GM12801 (cell line): ENCODE results near the gene CSDE1.

ENCODE experiments used
- TF ChIP-seq, protein P1 (sequence below): IDR thresholded peaks from one replicate; pipeline ENCODE4 v1.5.1; 2011; ENCODE audit warnings: control low read depth; ENCODE audit not compliant: insufficient read length; ENCODE audit errors: extremely low read depth

Gene CSDE1

DNA sequence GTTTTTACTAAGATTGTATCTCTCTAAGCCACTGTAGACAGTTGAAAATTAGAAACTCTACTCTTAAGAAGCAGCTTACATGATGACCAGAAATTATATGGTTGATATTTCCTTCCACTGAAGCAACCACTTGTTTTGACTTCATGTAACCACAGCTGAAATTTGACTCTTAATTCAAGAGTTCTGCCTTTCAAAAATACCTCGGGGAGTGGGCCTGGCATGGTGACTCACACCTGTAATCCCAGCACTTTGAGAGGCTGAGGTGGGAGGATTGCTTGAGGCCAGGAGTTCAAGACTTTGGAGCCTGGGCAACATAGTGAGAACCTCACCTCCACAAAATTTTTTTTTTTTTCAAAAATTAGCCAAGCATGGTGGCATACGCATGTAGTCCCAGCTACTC is 66.7 kb downstream of the CSDE1 start:
- TF ChIP-seq, protein P1, sequence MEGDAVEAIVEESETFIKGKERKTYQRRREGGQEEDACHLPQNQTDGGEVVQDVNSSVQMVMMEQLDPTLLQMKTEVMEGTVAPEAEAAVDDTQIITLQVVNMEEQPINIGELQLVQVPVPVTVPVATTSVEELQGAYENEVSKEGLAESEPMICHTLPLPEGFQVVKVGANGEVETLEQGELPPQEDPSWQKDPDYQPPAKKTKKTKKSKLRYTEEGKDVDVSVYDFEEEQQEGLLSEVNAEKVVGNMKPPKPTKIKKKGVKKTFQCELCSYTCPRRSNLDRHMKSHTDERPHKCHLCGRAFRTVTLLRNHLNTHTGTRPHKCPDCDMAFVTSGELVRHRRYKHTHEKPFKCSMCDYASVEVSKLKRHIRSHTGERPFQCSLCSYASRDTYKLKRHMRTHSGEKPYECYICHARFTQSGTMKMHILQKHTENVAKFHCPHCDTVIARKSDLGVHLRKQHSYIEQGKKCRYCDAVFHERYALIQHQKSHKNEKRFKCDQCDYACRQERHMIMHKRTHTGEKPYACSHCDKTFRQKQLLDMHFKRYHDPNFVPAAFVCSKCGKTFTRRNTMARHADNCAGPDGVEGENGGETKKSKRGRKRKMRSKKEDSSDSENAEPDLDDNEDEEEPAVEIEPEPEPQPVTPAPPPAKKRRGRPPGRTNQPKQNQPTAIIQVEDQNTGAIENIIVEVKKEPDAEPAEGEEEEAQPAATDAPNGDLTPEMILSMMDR = no peak

GRCh38 chr1:114690148-114690547 is 67.6 kb downstream of the CSDE1 start:
- TF ChIP-seq, protein P1 = no peak

GRCh38 chr1:114688526-114688925 is 69.3 kb downstream of the CSDE1 start:
- TF ChIP-seq, protein P1 = no peak

- TF ChIP-seq, protein P1 = no peak
These were observed 71.9 kb downstream of the CSDE1 start for GRCh38 chr1:114685851-114686250.

DNA sequence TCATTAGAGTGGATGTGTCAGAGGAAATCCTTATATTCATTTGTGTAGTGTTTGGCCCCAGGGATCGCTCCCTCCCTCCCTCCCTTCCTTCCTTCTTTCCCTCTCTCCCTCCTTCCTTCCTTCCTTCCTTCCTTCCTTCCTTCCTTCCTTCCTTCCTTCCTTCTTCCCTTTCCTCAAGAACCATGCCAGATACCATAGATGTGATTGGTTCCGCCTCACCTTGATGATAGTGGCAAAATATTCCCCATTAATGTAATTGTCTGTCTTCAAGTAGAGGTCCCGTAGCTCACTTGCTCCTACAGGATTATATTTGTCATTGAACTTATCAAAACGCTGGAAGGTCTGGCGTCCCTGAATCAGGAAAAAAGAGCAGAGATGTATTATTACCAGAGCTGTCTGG is 80.1 kb downstream of the CSDE1 start:
- TF ChIP-seq, protein P1 = no peak

DNA sequence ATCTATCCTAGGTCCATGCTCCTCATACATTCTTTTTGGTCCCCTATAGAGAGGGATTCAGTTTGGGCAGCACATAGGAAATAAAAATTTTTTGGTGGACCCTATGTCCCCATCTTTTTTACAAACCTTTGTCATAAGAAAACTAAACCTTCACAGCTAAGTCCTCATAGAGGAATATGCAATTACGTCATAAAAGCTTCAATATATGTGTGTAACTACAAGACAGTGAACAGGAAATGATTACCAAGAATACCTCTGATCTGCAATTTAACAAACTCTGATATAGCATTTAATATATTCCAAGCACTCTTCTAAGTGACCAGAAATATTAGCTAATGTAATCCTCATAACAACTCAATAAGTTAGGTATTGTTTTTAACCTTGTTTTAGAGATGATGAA is 81.7 kb downstream of the CSDE1 start:
- TF ChIP-seq, protein P1 = no peak

GRCh38 chr1:114671939-114672275 is 85.9 kb downstream of the CSDE1 start:
- TF ChIP-seq, protein P1 = no peak
